Upper lobe of right lung (tissue), 1 donor: ENCODE data around the gene DNAJB2. TPM values are rescaled to one million over a fixed set of nuclear protein-coding genes. Genes with fewer than 3 reads are reported as not detected.
A peak's percentile ranks its signal among the peaks of the same experiment; 100 is the strongest.

Experiments
- ATAC-seq: fragments of 200-7000 bp; cut with Tn5 transposase; one replicate; pipeline ENCODE4 v1.9.1; 2020; ENCODE audit warnings: mild to moderate bottlenecking, moderate library complexity
- DNase-seq: peaks from one replicate; pipeline ENCODE4 v3.0.0-alpha.2; 2020
- H3K27ac ChIP-seq: fragments of 200-600 bp; one replicate; pipeline ENCODE4 v1.8.0; 2022
- H3K27me3 ChIP-seq: fragments of 200-600 bp; one replicate; pipeline ENCODE4 v1.8.0; 2022; ENCODE audit warnings: mild to moderate bottlenecking
- H3K36me3 ChIP-seq: fragments of 200-600 bp; one replicate; pipeline ENCODE4 v1.8.0; 2022
- H3K4me1 ChIP-seq: fragments of 200-600 bp; one replicate; pipeline ENCODE4 v1.8.0; 2022
- H3K4me3 ChIP-seq: fragments of 200-600 bp; one replicate; pipeline ENCODE4 v1.8.0; 2022; ENCODE audit warnings: mild to moderate bottlenecking
- H3K9me3 ChIP-seq: fragments of 200-600 bp; one replicate; pipeline ENCODE4 v1.8.0; 2022
- CTCF ChIP-seq: fragments of 200-600 bp; IDR thresholded peaks from one replicate; pipeline ENCODE4 v1.8.0; 2022; ENCODE audit warnings: antibody characterized with exemption
- intact Hi-C: fragments of 100-400 bp; cut with DNase I; formaldehyde crosslinking; loops from one replicate; pipeline ENCODE4 v1.11.0; 2022
- total RNA-seq: library from RNA; stranded (reverse); fragmentation: NEBNext Ultra II Directional; extraction: Animal tissue kit (Norgen Biotek cat#: 25700); gene quantifications from one replicate; pipeline ENCODE4 v1.2.1, GENCODE V29; 2021
- donor health status: DM: no; HTN: yes; CAD: no; lungs with severe emphysema.

The DNAJB2 gene
- total RNA-seq, 1 donor from 2014 or later = 79.4 TPM

DNA sequence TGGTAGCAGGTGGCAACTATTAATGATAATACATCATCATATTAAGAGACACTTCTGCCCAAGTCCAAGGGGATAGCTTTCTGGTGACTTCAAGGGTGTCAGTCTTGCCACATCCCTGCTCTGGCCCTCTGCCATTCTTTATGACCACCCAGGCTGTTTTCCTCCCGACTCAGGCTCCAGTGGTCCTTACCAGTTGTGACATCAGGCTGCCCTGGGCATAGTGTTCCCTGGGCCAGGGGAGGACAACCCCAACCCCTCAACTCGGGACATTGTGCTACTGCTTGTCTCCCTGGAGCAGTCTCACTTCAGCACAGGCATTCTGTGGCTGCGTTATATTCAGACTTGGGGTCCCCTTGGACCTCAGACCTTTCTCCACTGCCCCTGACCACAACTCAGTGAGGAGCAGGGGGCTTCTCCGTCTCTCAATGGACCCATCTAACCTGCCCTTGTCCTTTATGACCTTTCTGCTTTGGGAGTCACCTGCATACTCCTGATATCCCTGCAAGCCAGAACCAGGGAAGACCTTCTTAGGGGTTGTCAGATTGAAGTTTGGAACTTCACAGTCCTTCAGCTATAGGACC, 12.8 kb downstream of the DNAJB2 start:
- intact Hi-C loops = loop anchor here (5.0 kb wide), 1 partner anchor 130 kb away; the partner anchor contains the start of gene NHEJ1
- Histone ChIP-seq H3K9me3 (no peaks in the 10 kb centered on the region), H3K27me3 (no peaks in the 10 kb centered on the region), H3K4me3 (no peak overlapping the region), H3K4me1 (peaks cover 15% of the 10 kb centered on the region), H3K36me3 (no peaks in the 10 kb centered on the region), H3K27ac (no peak overlapping the region)
- ATAC-seq = no peak
- TF ChIP-seq CTCF = no peak
- peak; percentile 45 for DNase-seq

- H3K27ac ChIP-seq = no peak overlapping the region
- no peak for TF ChIP-seq CTCF
- no peaks in the 10 kb centered on the region for H3K36me3 ChIP-seq
- no peaks in the 10 kb centered on the region for H3K9me3 ChIP-seq
- DNase-seq (peak; percentile 9), ATAC-seq (no peak)
- H3K27me3 ChIP-seq = no peaks in the 10 kb centered on the region
- H3K4me3 ChIP-seq = no peak overlapping the region
- peaks cover 15% of the 10 kb centered on the region for H3K4me1 ChIP-seq
- intact Hi-C loops = loop anchor here (5.0 kb wide), 1 partner anchor 130 kb away; the partner anchor contains the start of gene NHEJ1
Measured at GRCh38 chr2:219292616-219293015, 13.4 kb downstream of the DNAJB2 start.

DNA sequence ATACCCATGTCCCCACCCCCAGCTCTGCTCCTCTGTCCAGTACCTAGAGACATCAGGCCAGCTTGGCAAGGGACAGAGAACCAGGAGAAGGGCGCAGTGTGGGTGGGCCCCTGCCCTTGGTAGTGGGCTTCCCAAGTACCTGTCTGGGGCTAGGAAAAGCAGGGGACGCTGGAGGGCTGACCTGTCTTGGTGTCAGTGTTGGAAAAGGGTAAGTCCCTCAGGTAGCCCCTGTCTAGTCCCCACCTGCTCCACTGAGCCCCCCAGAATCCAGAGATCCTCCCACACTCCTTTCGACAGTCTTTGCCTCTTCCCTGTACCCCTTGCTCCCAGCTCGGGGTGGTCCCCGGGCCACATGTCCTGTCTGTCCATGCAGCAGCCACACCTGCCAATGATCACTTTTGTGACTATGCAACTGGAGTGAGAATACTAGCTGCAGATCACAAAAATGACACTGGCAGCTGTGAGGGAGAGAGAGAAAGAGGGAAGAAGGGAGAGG, 14.6 kb downstream of the DNAJB2 start:
- H3K36me3 ChIP-seq = no peaks in the 10 kb centered on the region
- H3K27ac ChIP-seq = no peak overlapping the region
- H3K4me3 ChIP-seq = no peak overlapping the region
- DNase-seq (peak; percentile 40), ATAC-seq (no peak)
- TF ChIP-seq CTCF = no peak
- no peaks in the 10 kb centered on the region for H3K9me3 ChIP-seq
- H3K27me3 ChIP-seq = no peaks in the 10 kb centered on the region
- intact Hi-C loops = loop anchor here (5.0 kb wide), 1 partner anchor 131 kb away; the partner anchor contains the start of gene NHEJ1
- peaks cover 16% of the 10 kb centered on the region for H3K4me1 ChIP-seq

DNA sequence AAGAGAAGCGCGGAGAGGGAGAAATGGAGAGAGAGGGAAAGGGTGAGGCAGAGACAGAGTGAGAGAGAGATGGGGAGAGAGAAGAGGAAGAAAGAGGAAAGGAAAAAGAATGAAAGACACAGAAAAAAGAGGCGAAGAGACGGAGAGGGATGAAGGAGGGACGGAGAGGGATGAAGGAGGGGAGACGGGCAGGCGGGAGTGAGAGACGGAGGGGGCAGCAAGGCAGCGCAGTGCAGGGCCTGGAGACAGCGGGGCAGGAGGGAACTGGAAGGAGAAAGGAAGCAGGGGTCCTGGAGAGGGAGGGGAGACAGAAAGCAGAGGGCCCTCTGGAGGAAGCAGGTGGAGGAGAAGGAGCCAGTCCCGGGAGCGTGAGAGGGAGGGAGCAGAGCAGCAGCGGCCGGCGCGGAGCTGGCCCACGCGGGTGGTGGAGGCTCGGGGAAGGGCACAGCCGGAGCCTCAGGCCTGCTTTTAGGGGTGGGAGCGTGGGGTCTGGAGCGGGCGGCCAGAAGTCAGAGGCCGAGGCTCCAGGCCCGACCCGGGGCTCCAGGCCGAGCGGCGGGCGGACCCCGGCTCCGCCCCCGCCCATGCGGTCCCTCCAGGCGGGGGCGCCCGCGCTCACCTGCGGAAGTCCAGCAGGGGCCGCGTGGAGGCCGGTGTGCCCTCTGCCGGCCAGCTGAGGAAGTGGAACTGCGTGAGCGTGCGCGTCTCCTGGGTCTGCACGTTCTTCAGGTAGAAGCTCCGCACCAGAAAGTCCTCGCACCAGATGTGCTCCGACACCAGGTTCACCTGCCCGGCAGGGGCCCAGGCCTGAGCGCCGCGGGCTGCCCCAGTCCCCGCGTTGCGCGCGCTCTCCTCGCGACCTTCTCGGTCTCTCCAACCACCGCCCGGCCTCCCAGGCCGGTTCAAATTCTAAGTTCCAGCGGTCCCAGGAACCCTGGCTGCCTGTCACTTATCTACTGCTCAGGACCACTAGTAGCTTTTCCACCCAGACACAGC, 15.5 kb downstream of the DNAJB2 start:
- Histone ChIP-seq H3K9me3 (no peaks in the 10 kb centered on the region), H3K36me3 (no peaks in the 10 kb centered on the region), H3K4me1 (peaks cover 12% of the 10 kb centered on the region), H3K27ac (peak overlapping the region; percentile 59), H3K4me3 (peak overlapping the region; percentile 53), H3K27me3 (peaks cover 6% of the 10 kb centered on the region)
- intact Hi-C loops = loop anchor here (5.0 kb wide), 1 partner anchor 132 kb away; the partner anchor contains the start of gene NHEJ1
- peak; percentile 99 for TF ChIP-seq CTCF
- ATAC-seq = peak; percentile 97
- DNase-seq = peak; percentile 94

DNA sequence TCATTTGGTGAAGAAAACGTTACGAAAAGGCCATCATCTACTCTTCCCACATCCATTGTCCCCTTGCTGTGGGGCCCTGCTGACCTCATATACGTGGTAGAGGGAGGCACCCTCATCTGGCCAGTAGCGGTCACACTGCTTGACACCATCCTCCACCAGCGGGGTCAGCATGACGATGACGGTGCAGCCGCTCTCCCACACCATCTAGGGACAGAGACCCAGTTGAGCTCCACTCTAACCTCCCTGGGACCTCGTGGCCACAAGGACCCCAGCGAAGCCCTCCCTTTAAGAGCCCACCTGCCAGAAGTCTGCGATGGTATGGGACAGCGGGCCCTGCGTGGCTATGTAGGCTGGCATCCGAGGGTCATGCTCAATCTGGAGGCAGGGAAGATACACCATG, 17.0 kb downstream of the DNAJB2 start:
- Histone ChIP-seq H3K27me3 (peaks cover 12% of the 10 kb centered on the region), H3K9me3 (no peaks in the 10 kb centered on the region), H3K4me1 (peaks cover 12% of the 10 kb centered on the region), H3K36me3 (no peaks in the 10 kb centered on the region), H3K4me3 (no peak overlapping the region), H3K27ac (no peak overlapping the region)
- TF ChIP-seq CTCF = no peak
- intact Hi-C loops = no loop called here
- no peak for ATAC-seq
- peak; percentile 49 for DNase-seq
